GM21447 (cell line): ENCODE measurements around the gene DHX38.

Source experiments
- ATAC-seq: cut with Tn5 transposase; IDR thresholded peaks from one replicate; pipeline ENCODE4 v1.9.1; 2021; ENCODE audit not compliant: unreplicated experiment

The DHX38 gene

DNA sequence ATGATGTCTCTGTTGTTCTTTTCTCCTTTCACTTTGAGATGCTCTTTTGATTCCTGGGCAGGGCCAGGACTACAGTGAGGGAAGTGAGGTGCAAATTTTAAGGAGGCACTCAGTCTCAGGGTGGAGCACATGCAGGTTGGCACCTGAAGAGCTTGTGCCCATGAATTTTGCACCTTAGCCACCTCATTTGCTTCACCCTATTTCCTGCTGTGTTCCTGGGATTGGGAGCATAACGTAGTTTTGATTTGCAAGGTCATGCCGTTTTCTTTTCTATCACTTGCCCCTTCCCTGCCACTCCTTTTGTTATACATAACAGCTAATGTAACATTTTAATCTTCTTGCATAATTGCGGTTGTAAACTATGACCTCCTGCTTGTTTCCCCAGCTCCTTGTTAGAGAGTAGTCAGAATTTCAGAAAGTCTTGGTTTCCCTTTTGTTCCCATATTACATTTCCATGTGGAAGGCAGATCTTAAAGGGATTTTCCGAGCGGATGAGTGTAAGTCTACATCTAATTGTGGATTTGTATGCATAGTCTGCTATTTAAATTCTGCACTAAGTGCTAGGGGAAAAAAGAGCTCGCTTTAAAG is 68.6 kb downstream of the DHX38 start:
- ATAC-seq = no peak
